SK-N-SH treated with all-trans-retinoic acid at 6 μM for 48 hours (cell line): ENCODE measurements around the gene CPS1.

Source experiments
- ARNTL ChIP-seq: fragments of 450-650 bp; formaldehyde crosslinking; IDR thresholded peaks from 2 replicates; pipeline ENCODE4 v1.5.0; 2020; ENCODE audit warnings: low read depth, mild to moderate bottlenecking, moderate library complexity, borderline replicate concordance
- CSDC2 ChIP-seq: fragments of 250-450 bp; sonication (Bioruptor Pico); IDR thresholded peaks from 2 replicates; pipeline ENCODE4 v1.5.0; 2020; ENCODE audit warnings: mild to moderate bottlenecking, moderate library complexity
- ESRRG ChIP-seq: fragments of 250-450 bp; sonication (Bioruptor Pico); IDR thresholded peaks from 2 replicates; pipeline ENCODE4 v1.6.1; 2021; ENCODE audit warnings: mild to moderate bottlenecking
- GLIS3 ChIP-seq: fragments of 250-450 bp; sonication (Bioruptor Pico); IDR thresholded peaks from 2 replicates; pipeline ENCODE4 v1.5.0; 2020; ENCODE audit warnings: mild to moderate bottlenecking, moderate library complexity
- ISL1 ChIP-seq: fragments of 250-450 bp; sonication (Bioruptor Pico); IDR thresholded peaks from 2 replicates; pipeline ENCODE4 v2.1.2; 2022; ENCODE audit warnings: mild to moderate bottlenecking, moderate library complexity
- OSR1 ChIP-seq: fragments of 250-450 bp; sonication (Bioruptor Pico); IDR thresholded peaks from 2 replicates; pipeline ENCODE4 v1.8.0; 2022; ENCODE audit warnings: moderate library complexity, mild to moderate bottlenecking, inconsistent platforms
- PATZ1 ChIP-seq: fragments of 250-450 bp; sonication (Bioruptor Pico); IDR thresholded peaks from 2 replicates; pipeline ENCODE4 v1.8.0; 2020; ENCODE audit warnings: mild to moderate bottlenecking, moderate library complexity, borderline replicate concordance
- POU6F1 ChIP-seq: fragments of 250-450 bp; sonication (Bioruptor Pico); IDR thresholded peaks from 2 replicates; pipeline ENCODE4 v1.8.0; 2021; ENCODE audit warnings: low read depth, mild to moderate bottlenecking, moderate library complexity, borderline replicate concordance
- RARB ChIP-seq: fragments of 250-450 bp; sonication (Bioruptor Pico); IDR thresholded peaks from 2 replicates; pipeline ENCODE4 v1.8.0; 2021; ENCODE audit warnings: mild to moderate bottlenecking, moderate library complexity
- TCF4 ChIP-seq: fragments of 250-450 bp; sonication (Bioruptor Pico); IDR thresholded peaks from 2 replicates; pipeline ENCODE4 v1.8.0; 2021; ENCODE audit warnings: mild to moderate bottlenecking, moderate library complexity, borderline replicate concordance
- TOX ChIP-seq: fragments of 250-450 bp; sonication (Bioruptor Pico); IDR thresholded peaks from 2 replicates; pipeline ENCODE4 v1.8.0; 2021; ENCODE audit warnings: mild to moderate bottlenecking, moderate library complexity, borderline replicate concordance
- ZFP3 ChIP-seq: fragments of 250-450 bp; sonication (Bioruptor Pico); IDR thresholded peaks from 2 replicates; pipeline ENCODE4 v1.5.0; 2020; ENCODE audit warnings: mild to moderate bottlenecking, moderate library complexity
- ZNF70 ChIP-seq: fragments of 450-650 bp; formaldehyde crosslinking; IDR thresholded peaks from 2 replicates; pipeline ENCODE4 v1.5.0; 2020; ENCODE audit warnings: mild to moderate bottlenecking, moderate library complexity

GRCh38 chr2:210718503-210718902 lies 162.1 kb downstream of the CPS1 start:
- TF ChIP-seq ZFP3 (CRISPR knock-in tag) (no peak), OSR1 (CRISPR knock-in tag) (no peak), CSDC2 (CRISPR knock-in tag) (no peak), PATZ1 (no peak), GLIS3 (CRISPR knock-in tag) (no peak), ARNTL (CRISPR knock-in tag) (no peak), TCF4 (CRISPR knock-in tag) (no peak), TOX (no peak), RARB (CRISPR knock-in tag) (no peak), ISL1 (CRISPR knock-in tag) (no peak), POU6F1 (CRISPR knock-in tag) (no peak), ZNF70 (CRISPR knock-in tag) (no peak), ESRRG (no peak)
